PFSK-1 (cell line): ENCODE data around the gene GPC6.

Experiments
- POLR2AphosphoS5 ChIP-seq: IDR thresholded peaks from 2 replicates; pipeline ENCODE4 v1.6.1; 2012; ENCODE audit warnings: low read depth, mild to moderate bottlenecking, control low read depth, low read length, moderate library complexity
- TF ChIP-seq, protein P1 (sequence below), 2 experiments: IDR thresholded peaks; 2 replicates each; pipeline versions ENCODE4 v1.6.1 to v1.8.0; 2011 to 2012; ENCODE audit warnings: low read depth in 2 of 2, low read length in 2 of 2, control low read depth in 1 of 2, inconsistent platforms in 1 of 2, mild to moderate bottlenecking in 1 of 2, moderate library complexity in 1 of 2; ENCODE audit not compliant: insufficient read depth in 1 of 2

DNA sequence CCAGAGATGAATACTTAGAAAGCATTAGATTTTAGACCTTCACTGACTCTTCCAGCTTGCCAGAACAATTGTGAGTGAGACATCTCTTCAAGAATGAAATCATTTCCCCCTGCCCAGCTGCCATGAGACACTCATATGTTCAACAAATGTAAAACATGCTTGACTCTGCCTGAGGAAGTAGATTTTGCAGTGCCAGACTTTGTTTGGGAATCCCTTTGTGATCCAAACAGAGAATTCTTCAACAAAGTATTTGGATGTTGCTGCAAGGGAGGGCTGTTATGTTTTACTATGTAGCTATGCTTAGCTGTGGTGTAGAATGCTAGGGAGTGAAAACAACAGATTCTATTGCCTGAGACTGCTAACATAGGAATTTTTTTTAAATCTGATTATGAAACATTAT, 836.5 kb downstream of the GPC6 start:
- TF ChIP-seq, protein P1, sequence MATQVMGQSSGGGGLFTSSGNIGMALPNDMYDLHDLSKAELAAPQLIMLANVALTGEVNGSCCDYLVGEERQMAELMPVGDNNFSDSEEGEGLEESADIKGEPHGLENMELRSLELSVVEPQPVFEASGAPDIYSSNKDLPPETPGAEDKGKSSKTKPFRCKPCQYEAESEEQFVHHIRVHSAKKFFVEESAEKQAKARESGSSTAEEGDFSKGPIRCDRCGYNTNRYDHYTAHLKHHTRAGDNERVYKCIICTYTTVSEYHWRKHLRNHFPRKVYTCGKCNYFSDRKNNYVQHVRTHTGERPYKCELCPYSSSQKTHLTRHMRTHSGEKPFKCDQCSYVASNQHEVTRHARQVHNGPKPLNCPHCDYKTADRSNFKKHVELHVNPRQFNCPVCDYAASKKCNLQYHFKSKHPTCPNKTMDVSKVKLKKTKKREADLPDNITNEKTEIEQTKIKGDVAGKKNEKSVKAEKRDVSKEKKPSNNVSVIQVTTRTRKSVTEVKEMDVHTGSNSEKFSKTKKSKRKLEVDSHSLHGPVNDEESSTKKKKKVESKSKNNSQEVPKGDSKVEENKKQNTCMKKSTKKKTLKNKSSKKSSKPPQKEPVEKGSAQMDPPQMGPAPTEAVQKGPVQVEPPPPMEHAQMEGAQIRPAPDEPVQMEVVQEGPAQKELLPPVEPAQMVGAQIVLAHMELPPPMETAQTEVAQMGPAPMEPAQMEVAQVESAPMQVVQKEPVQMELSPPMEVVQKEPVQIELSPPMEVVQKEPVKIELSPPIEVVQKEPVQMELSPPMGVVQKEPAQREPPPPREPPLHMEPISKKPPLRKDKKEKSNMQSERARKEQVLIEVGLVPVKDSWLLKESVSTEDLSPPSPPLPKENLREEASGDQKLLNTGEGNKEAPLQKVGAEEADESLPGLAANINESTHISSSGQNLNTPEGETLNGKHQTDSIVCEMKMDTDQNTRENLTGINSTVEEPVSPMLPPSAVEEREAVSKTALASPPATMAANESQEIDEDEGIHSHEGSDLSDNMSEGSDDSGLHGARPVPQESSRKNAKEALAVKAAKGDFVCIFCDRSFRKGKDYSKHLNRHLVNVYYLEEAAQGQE (IDR thresholded peaks at IDR 0.05; ENCODE audit: insufficient read depth in 1 of 2, low read depth in 2 of 2, low read length in 2 of 2), result no peak
- no peak for TF ChIP-seq POLR2AphosphoS5
